Measurements from ENCODE around the gene PUDP. TPM values are rescaled to one million over a fixed set of nuclear protein-coding genes. Genes with fewer than 3 reads are reported as not detected.
A peak's percentile ranks its signal among the peaks of the same experiment; 100 is the strongest.

PUDP gene
- total RNA-seq: 10 to 100 TPM; 15.9 to 38.0 (median 23.9) TPM

GRCh38 chrX:7147978-7148854 is at the start of gene PUDP:
Gene PUDP, minus strand, starts transcription at chrX:7148153. Its CDS starts 40 bp downstream, at chrX:7148113.
- no peaks in the 10 kb centered on the region for H3K4me1 ChIP-seq
- no peaks in the 10 kb centered on the region for H3K27me3 ChIP-seq
- peak; percentile 86 to 95 (median 89) for DNase-seq
- TF ChIP-seq CTCF (IDR thresholded peaks at IDR 0.05) (peak in 3 of 6 experiments; percentile 28 to 39 (median 32)), POLR2A (IDR thresholded peaks at IDR 0.05) (peak; percentile 24 to 27)
- H3K9me3 ChIP-seq: no peaks in the 10 kb centered on the region
- H3K36me3 ChIP-seq: no peaks in the 10 kb centered on the region
- peak within 1 kb of the TSS; percentile 91 to 96 (median 94) for H3K27ac ChIP-seq
- peak within 1 kb of the TSS; percentile 67 to 96 (median 88) for H3K4me3 ChIP-seq

GRCh38 chrX:7194606-7195005 is 46.7 kb upstream of the PUDP start:
- TF ChIP-seq CTCF (IDR thresholded peaks at IDR 0.05) (no peak), POLR2A (IDR thresholded peaks at IDR 0.05) (no peak)
- Histone ChIP-seq H3K27ac (no peak overlapping the region), H3K36me3 (no peaks in the 10 kb centered on the region), H3K27me3 (no peaks in the 10 kb centered on the region), H3K4me1 (no peaks in the 10 kb centered on the region), H3K4me3 (no peak overlapping the region), H3K9me3 (no peaks in the 10 kb centered on the region)
- no peak for DNase-seq

GRCh38 chrX:7192871-7193270 is 44.9 kb upstream of the PUDP start:
- Histone ChIP-seq H3K4me3 (no peak overlapping the region), H3K27me3 (no peaks in the 10 kb centered on the region), H3K9me3 (no peaks in the 10 kb centered on the region), H3K36me3 (no peaks in the 10 kb centered on the region), H3K27ac (no peak overlapping the region), H3K4me1 (no peaks in the 10 kb centered on the region)
- TF ChIP-seq POLR2A (IDR thresholded peaks at IDR 0.05): no peak
- no peak for TF ChIP-seq CTCF (IDR thresholded peaks at IDR 0.05)
- DNase-seq: no peak

- no peak overlapping the region for H3K27ac ChIP-seq
- DNase-seq: no peak
- no peaks in the 10 kb centered on the region for H3K9me3 ChIP-seq
- no peaks in the 10 kb centered on the region for H3K27me3 ChIP-seq
- no peaks in the 10 kb centered on the region for H3K36me3 ChIP-seq
- TF ChIP-seq CTCF (IDR thresholded peaks at IDR 0.05) (no peak), POLR2A (IDR thresholded peaks at IDR 0.05) (no peak)
- H3K4me3 ChIP-seq: no peak overlapping the region
- no peaks in the 10 kb centered on the region for H3K4me1 ChIP-seq
These were observed 43.7 kb upstream of the PUDP start for GRCh38 chrX:7191681-7192110.

GRCh38 chrX:7190157-7190556 is 42.2 kb upstream of the PUDP start:
- no peak for DNase-seq
- H3K4me1 ChIP-seq: no peaks in the 10 kb centered on the region
- no peaks in the 10 kb centered on the region for H3K9me3 ChIP-seq
- H3K27ac ChIP-seq: no peak overlapping the region
- no peaks in the 10 kb centered on the region for H3K36me3 ChIP-seq
- no peak overlapping the region for H3K4me3 ChIP-seq
- H3K27me3 ChIP-seq: no peaks in the 10 kb centered on the region
- TF ChIP-seq POLR2A (IDR thresholded peaks at IDR 0.05) (no peak), CTCF (IDR thresholded peaks at IDR 0.05) (no peak)

Measured in Peyer's patch (tissue), 4 donors.